GM13977 (cell line): ENCODE data around the gene NR4A3.

Source experiments
- DNase-seq: peaks from one replicate; pipeline ENCODE4 v3.0.0; 2012; ENCODE audit warnings: low spot score
- CTCF ChIP-seq: IDR thresholded peaks from 2 replicates; pipeline ENCODE4 v1.5.1; 2012; ENCODE audit warnings: mild to moderate bottlenecking, control low read depth; ENCODE audit not compliant: insufficient read depth; ENCODE audit errors: extremely low read depth, missing control alignments
- in situ Hi-C: fragments of 300-500 bp; cut with MboI; formaldehyde crosslinking; loops from one replicate; pipeline ENCODE4 v1.12.0; 2022; ENCODE audit warnings: low sequenced_read_pairs, low pct_unique_long_range_greater_than_20kb, mixed read lengths, inconsistent platforms; ENCODE audit not compliant: unreplicated experiment

NR4A3 gene

GRCh38 chr9:99824378-99825171 lies 2.9 kb downstream of the NR4A3 start:
- TF ChIP-seq CTCF = peak; percentile 79
- in situ Hi-C loops = loop anchor here (25.0 kb wide), 3 partner anchors 388 to 637 kb away; no protein-coding TSS in a partner anchor
- peak; percentile 85 for DNase-seq

- DNase-seq = no peak
- no peak for TF ChIP-seq CTCF
- in situ Hi-C loops = loop anchor here (25.0 kb wide), 1 partner anchor 387 kb away; no protein-coding TSS in a partner anchor
Observed at GRCh38 chr9:99825172-99826046, 3.7 kb downstream of the NR4A3 start.

DNA sequence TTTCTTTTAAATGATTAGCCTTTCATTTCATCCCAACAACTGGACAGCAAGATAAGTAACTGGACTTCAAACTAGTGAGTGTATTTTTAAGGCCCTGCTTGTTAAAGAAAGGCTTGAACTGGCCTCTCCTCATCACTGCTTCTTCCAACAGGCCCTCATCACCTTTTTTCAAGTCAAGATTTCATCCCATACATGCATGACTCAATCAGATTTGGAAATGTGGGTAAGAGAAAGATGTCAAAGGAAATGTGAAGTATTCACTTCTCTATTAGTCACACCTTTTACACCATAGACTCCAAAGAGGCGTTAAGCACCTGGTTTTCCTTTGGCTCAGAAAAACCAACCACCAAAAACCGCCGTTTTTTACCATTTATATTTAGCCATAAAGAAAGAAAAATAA lies 4.9 kb downstream of the NR4A3 start:
- no peak for TF ChIP-seq CTCF
- no peak for DNase-seq
- in situ Hi-C loops = loop anchor here (25.0 kb wide), 1 partner anchor 386 kb away; no protein-coding TSS in a partner anchor

DNA sequence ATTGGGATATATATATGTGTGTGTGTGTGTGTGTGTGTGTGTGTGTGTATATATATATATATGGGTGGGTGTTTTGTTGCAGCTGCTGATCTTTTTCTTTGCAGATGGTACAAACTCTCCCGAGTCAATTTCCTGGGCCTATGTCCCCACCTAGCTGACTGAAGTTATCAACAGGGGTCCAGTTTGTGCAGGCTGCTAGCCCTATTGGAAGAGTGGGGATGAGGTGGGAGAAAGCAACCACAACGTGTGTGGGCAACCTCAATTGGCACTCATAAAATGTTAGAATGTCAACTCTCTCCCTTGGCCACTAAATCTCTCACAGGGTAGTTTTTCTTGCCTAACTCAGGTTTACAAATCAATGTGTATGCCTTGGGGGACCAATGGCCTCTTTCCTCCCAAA lies 5.6 kb downstream of the NR4A3 start:
- no peak for DNase-seq
- TF ChIP-seq CTCF = no peak
- in situ Hi-C loops = loop anchor here (25.0 kb wide), 1 partner anchor 385 kb away; no protein-coding TSS in a partner anchor

GRCh38 chr9:99828054-99828416 lies 6.3 kb downstream of the NR4A3 start:
- in situ Hi-C loops = loop anchor here (25.0 kb wide), 1 partner anchor 384 kb away; no protein-coding TSS in a partner anchor
- no peak for TF ChIP-seq CTCF
- DNase-seq = no peak

DNA sequence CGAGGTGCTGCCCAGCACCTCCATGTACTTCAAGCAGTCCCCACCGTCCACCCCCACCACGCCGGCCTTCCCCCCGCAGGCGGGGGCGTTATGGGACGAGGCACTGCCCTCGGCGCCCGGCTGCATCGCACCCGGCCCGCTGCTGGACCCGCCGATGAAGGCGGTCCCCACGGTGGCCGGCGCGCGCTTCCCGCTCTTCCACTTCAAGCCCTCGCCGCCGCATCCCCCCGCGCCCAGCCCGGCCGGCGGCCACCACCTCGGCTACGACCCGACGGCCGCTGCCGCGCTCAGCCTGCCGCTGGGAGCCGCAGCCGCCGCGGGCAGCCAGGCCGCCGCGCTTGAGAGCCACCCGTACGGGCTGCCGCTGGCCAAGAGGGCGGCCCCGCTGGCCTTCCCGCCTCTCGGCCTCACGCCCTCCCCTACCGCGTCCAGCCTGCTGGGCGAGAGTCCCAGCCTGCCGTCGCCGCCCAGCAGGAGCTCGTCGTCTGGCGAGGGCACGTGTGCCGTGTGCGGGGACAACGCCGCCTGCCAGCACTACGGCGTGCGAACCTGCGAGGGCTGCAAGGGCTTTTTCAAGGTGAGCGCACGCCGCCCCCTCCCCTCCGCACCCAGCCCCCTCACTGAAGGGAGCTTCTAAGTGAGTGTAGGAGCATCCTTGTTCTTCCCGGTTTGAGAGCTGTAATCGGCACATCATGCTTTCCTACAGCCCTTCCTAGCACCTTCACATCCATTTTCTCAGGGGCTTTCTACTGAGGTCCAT lies 6.9 kb downstream of the NR4A3 start:
- DNase-seq = no peak
- TF ChIP-seq CTCF = no peak
- in situ Hi-C loops = loop anchor here (25.0 kb wide), 1 partner anchor 384 kb away; no protein-coding TSS in a partner anchor
